B cell (primary cell): Measurements from ENCODE around the gene EXOC4. TPM values are rescaled to one million over a fixed set of nuclear protein-coding genes. Genes with fewer than 3 reads are reported as not detected.

Experiments
- ATAC-seq: fragments of 200-7000 bp; cut with Tn5 transposase; one replicate; pipeline ENCODE4 v1.10.0; 2021; ENCODE audit warnings: low read depth, mild to moderate bottlenecking, moderate number of reproducible peaks, moderate library complexity
- CTCF ChIA-PET: fragments of 350-600 bp; sonication (Branson Sonifier 250); formaldehyde crosslinking; loops from one replicate; lab custom pipeline; 2021; ENCODE audit warnings: antibody characterized with exemption, inconsistent platforms; lab: Charles Lee
- POLR2A ChIA-PET: fragments of 350-600 bp; sonication (Branson Sonifier 250); formaldehyde crosslinking; loops from one replicate; lab custom pipeline; 2021; ENCODE audit warnings: antibody characterized with exemption; lab: Charles Lee
- DNase-seq: peaks from one replicate; pipeline ENCODE4 v3.0.0; 2013
- H2AFZ ChIP-seq: 2 replicates; pipeline ENCODE4 v1.6.1; 2012; ENCODE audit warnings: mild to moderate bottlenecking, low read depth, low read length; ENCODE audit not compliant: insufficient read depth, poor library complexity, severe bottlenecking
- H3K27ac ChIP-seq, 2 donors: 1 replicate in 1 of 2; 2 replicates in 1 of 2; pipeline ENCODE4 v1.5.1; 2012 to 2013; ENCODE audit warnings: low read length in 2 of 2, mild to moderate bottlenecking in 2 of 2, moderate library complexity in 1 of 2
- H3K27me3 ChIP-seq, 4 experiments: fragments of 200-600 bp in 1 of 4; sonication (generic) in 1 of 4; replicated peaks in 1 of 4; 1 replicate in 2 of 4; 2 replicates in 2 of 4; pipeline versions ENCODE4 v1.6.1 to v1.7.0; 2013 to 2016; ENCODE audit warnings: low read length in 3 of 4, mild to moderate bottlenecking in 2 of 4, mixed read lengths in 1 of 4, moderate library complexity in 1 of 4; ENCODE audit not compliant: insufficient read depth in 4 of 4, control insufficient read depth in 3 of 4; ENCODE audit errors: control extremely low read depth in 1 of 4
- H3K36me3 ChIP-seq, 2 experiments: replicated peaks in 1 of 2; 1 replicate in 1 of 2; 2 replicates in 1 of 2; pipeline versions ENCODE4 v1.6.1 to v1.7.1; 2013; ENCODE audit warnings: low read length in 1 of 2; ENCODE audit not compliant: insufficient read depth in 2 of 2, control insufficient read depth in 1 of 2; ENCODE audit errors: control extremely low read depth in 1 of 2, extremely low read depth in 1 of 2
- H3K4me1 ChIP-seq, 2 donors: fragments of 200-600 bp in 1 of 2; sonication (generic) in 1 of 2; 1 replicate in 1 of 2; 2 replicates in 1 of 2; pipeline versions ENCODE4 v1.5.1 to v1.6.1; 2013 to 2017; ENCODE audit warnings: low read length in 2 of 2; ENCODE audit not compliant: control insufficient read depth in 2 of 2, insufficient read depth in 2 of 2
- H3K4me2 ChIP-seq: replicated peaks from 2 replicates; pipeline ENCODE3; 2012; ENCODE audit warnings: mild to moderate bottlenecking, low read depth, low read length; ENCODE audit not compliant: poor library complexity, severe bottlenecking
- H3K4me3 ChIP-seq, 5 experiments: fragments of 200-600 bp in 1 of 5; sonication (generic) in 1 of 5; 1 replicate in 3 of 5; 2 replicates in 2 of 5; pipeline versions ENCODE4 v1.5.1 to v1.7.0; 2011 to 2016; ENCODE audit warnings: low read length in 4 of 5, mild to moderate bottlenecking in 4 of 5, low read depth in 2 of 5, control low read depth in 1 of 5, moderate library complexity in 1 of 5; ENCODE audit not compliant: insufficient read depth in 1 of 5; ENCODE audit errors: control extremely low read depth in 1 of 5, extremely low read depth in 1 of 5
- H3K79me2 ChIP-seq: fragments of 200-600 bp; sonication (generic); one replicate; pipeline ENCODE4 v1.6.0; 2016; ENCODE audit warnings: low read length; ENCODE audit not compliant: control insufficient read depth, insufficient read depth
- H3K9ac ChIP-seq: fragments of 200-600 bp; sonication (generic); 2 replicates; pipeline ENCODE4 v1.6.1; 2017; ENCODE audit warnings: mild to moderate bottlenecking, low read length, moderate library complexity
- H3K9me3 ChIP-seq, 3 donors: one replicate each; pipeline versions ENCODE4 v1.6.1 to v1.7.1; 2013; ENCODE audit warnings: low read length in 2 of 3; ENCODE audit not compliant: control insufficient read depth in 2 of 3, insufficient read depth in 1 of 3; ENCODE audit errors: control extremely low read depth in 1 of 3
- H4K20me1 ChIP-seq: 2 replicates; pipeline ENCODE4 v1.6.0; 2012; ENCODE audit warnings: mild to moderate bottlenecking, low read length; ENCODE audit not compliant: insufficient read depth, control insufficient read depth, poor library complexity, severe bottlenecking
- H3K27ac Mint-ChIP-seq: one replicate; pipeline ENCODE4 v1.8.0; 2021; ENCODE audit warnings: mixed read lengths
- H3K27me3 Mint-ChIP-seq: one replicate; pipeline ENCODE4 v1.8.0; 2021; ENCODE audit warnings: mixed read lengths
- H3K4me1 Mint-ChIP-seq: one replicate; pipeline ENCODE4 v1.8.0; 2021; ENCODE audit warnings: mixed read lengths
- H3K4me3 Mint-ChIP-seq: one replicate; pipeline ENCODE4 v1.8.0; 2021; ENCODE audit warnings: mixed read lengths
- H3K9me3 Mint-ChIP-seq: one replicate; pipeline ENCODE4 v1.8.0; 2022; ENCODE audit warnings: mixed read lengths; ENCODE audit not compliant: insufficient read depth
- CTCF ChIP-seq: fragments of 200-600 bp; IDR thresholded peaks from one replicate; pipeline ENCODE4 v1.8.0; 2022; ENCODE audit warnings: antibody characterized with exemption, mild to moderate bottlenecking
- EZH2 ChIP-seq: IDR thresholded peaks from 2 replicates; pipeline ENCODE4 v1.6.1; 2012; ENCODE audit warnings: borderline replicate concordance, low read depth, mild to moderate bottlenecking, moderate library complexity, low read length; ENCODE audit not compliant: insufficient read depth, poor library complexity, severe bottlenecking
- WGBS: methylation state at CpG from one replicate; pipeline ENCODE4 v1.1.5; 2013; ENCODE audit warnings: missing lambda C conversion rate; ENCODE audit not compliant: insufficient coverage; 5-methylcytosine and 5-hydroxymethylcytosine counted together
- intact Hi-C: fragments of 100-400 bp; cut with micrococcal nuclease; formaldehyde crosslinking; loops from one replicate; pipeline ENCODE4 v1.10.0; 2022
- polyA plus RNA-seq: library from polyadenylated mRNA; depleted of rRNA; stranded (reverse); fragments of >200 nt; gene quantifications from 2 replicates; pipeline ENCODE4 v1.2.3, GENCODE V29; 2012
- total RNA-seq, 2 donors: library from RNA; stranded (reverse); fragments of 120-200 nt in 1 of 2; gene quantifications; 1 replicate in 1 of 2; 2 replicates in 1 of 2; pipeline versions ENCODE4 v1.2.3 to v1.2.4, GENCODE V29; 2013 to 2022

The EXOC4 gene
- total and polyA plus RNA-seq, 2 donors (not counting 1 experiment from before 2014, with no cell fraction given), result 16.7 to 135 TPM

- CTCF ChIA-PET, result no interaction called here
These were observed 495.8 kb downstream of the EXOC4 start for GRCh38 chr7:133748443-133749407.

More at GRCh38 chr7:133748443-133749407, 495.8 kb downstream of the EXOC4 start:
- no peak overlapping the region for H3K9ac ChIP-seq
- H3K4me2 ChIP-seq, result no peak overlapping the region
- Mint-ChIP-seq H3K4me1 (no peaks in the 10 kb centered on the region), H3K27ac (no peak overlapping the region), H3K27me3 (no peaks in the 10 kb centered on the region), H3K9me3 (no peaks in the 10 kb centered on the region), H3K4me3 (no peak overlapping the region)
- DNase-seq, result no peak
- no peaks in the 10 kb centered on the region for H3K27me3 ChIP-seq
- TF ChIP-seq EZH2 (no peak), CTCF (no peak)
- no peak for ATAC-seq
- no peaks in the 10 kb centered on the region for H3K79me2 ChIP-seq
- H4K20me1 ChIP-seq, result no peaks in the 10 kb centered on the region
- WGBS, result no CpG with 5 or more reads among the region's 4 CpGs
- no peaks in the 10 kb centered on the region for H3K4me1 ChIP-seq
- H3K9me3 ChIP-seq, result no peaks in the 10 kb centered on the region
- POLR2A ChIA-PET, result no interaction called here
- intact Hi-C loops, result no loop called here
- no peak overlapping the region for H3K27ac ChIP-seq
- H3K36me3 ChIP-seq, result no peaks in the 10 kb centered on the region
- H3K4me3 ChIP-seq, result no peak overlapping the region
- no peak overlapping the region for H2AFZ ChIP-seq
